A673 (cell line): ENCODE measurements around the gene DNAJC10. TPM values are rescaled to one million over a fixed set of nuclear protein-coding genes. Genes with fewer than 3 reads are reported as not detected.

ENCODE experiments used
- BruUV-seq: library from RNA; stranded (reverse); fragments of 400-500 nt; replicated peaks from 2 replicates; lab custom pipeline; 2021; lab: Mats Ljungman, UMichigan
- CTCF ChIA-PET: fragments of 300-600 bp; sonication (Branson Sonifier 250); formaldehyde crosslinking; loops from one replicate; lab custom pipeline; 2022; ENCODE audit warnings: antibody characterized with exemption; lab: Charles Lee
- POLR2A ChIA-PET: fragments of 300-600 bp; sonication (Branson Sonifier 250); formaldehyde crosslinking; loops from one replicate; lab custom pipeline; 2022; ENCODE audit warnings: antibody characterized with exemption; ENCODE audit not compliant: low non-redundant PET; lab: Charles Lee
- DNase-seq: peaks from one replicate; pipeline ENCODE4 v3.0.0-alpha.2; 2015; ENCODE audit warnings: low spot score
- H3K27ac ChIP-seq: fragments of 200-600 bp; sonication (generic); 2 replicates; pipeline ENCODE4 v1.5.1; 2016; ENCODE audit warnings: mixed run types, low read depth, mild to moderate bottlenecking, mixed read lengths, antibody characterized with exemption, low read length; ENCODE audit not compliant: poor library complexity, severe bottlenecking
- H3K27me3 ChIP-seq: fragments of 200-600 bp; sonication (generic); replicated peaks from 2 replicates; pipeline ENCODE4 v1.6.1; 2017; ENCODE audit warnings: mixed run types, low read depth, mild to moderate bottlenecking, mixed read lengths, antibody characterized with exemption, low read length; ENCODE audit not compliant: insufficient read depth, poor library complexity
- H3K36me3 ChIP-seq: fragments of 200-600 bp; sonication (generic); 2 replicates; pipeline ENCODE4 v1.6.1; 2016; ENCODE audit warnings: mixed run types, mild to moderate bottlenecking, mixed read lengths, antibody characterized with exemption, low read length; ENCODE audit not compliant: insufficient read depth, poor library complexity, severe bottlenecking
- H3K4me1 ChIP-seq: fragments of 200-600 bp; sonication (generic); 2 replicates; pipeline ENCODE4 v1.6.1; 2017; ENCODE audit warnings: mixed run types, mild to moderate bottlenecking, mixed read lengths, antibody characterized with exemption, low read length; ENCODE audit not compliant: insufficient read depth, poor library complexity, severe bottlenecking
- H3K4me3 ChIP-seq: fragments of 200-600 bp; sonication (generic); 2 replicates; pipeline ENCODE4 v1.5.1; 2016; ENCODE audit warnings: low read depth, mixed run types, mild to moderate bottlenecking, mixed read lengths, low read length; ENCODE audit not compliant: poor library complexity, severe bottlenecking
- H3K9me3 ChIP-seq: fragments of 200-600 bp; sonication (generic); 2 replicates; pipeline ENCODE4 v1.6.1; 2016; ENCODE audit warnings: mixed run types, low read depth, mild to moderate bottlenecking, mixed read lengths, antibody characterized with exemption, low read length; ENCODE audit not compliant: poor library complexity, severe bottlenecking
- EZH2 ChIP-seq: fragments of 200-600 bp; sonication (generic); IDR thresholded peaks from 2 replicates; pipeline ENCODE4 v1.6.1; 2017; ENCODE audit warnings: borderline replicate concordance, low read depth, mild to moderate bottlenecking, mixed read lengths, antibody characterized with exemption, low read length; ENCODE audit not compliant: poor library complexity, severe bottlenecking
- intact Hi-C: fragments of 100-400 bp; cut with micrococcal nuclease; formaldehyde crosslinking; loops from one replicate; pipeline ENCODE4 v1.10.0; 2022; ENCODE audit not compliant: unreplicated experiment
- total RNA-seq: library from RNA; stranded (reverse); gene quantifications from 2 replicates; pipeline ENCODE4 v1.2.3, GENCODE V29; 2021
- TF ChIP-seq, protein P1 (sequence below): fragments of 300-800, 200-600 bp; sonication (generic); conservative IDR thresholded peaks from 2 replicates; pipeline ENCODE4 v1.5.1; 2017; ENCODE audit warnings: low read depth, mild to moderate bottlenecking, antibody characterized with exemption, low read length, moderate library complexity, mixed read lengths

The DNAJC10 gene
- total RNA-seq, 1 experiment from 2014 or later: 101 TPM

DNA sequence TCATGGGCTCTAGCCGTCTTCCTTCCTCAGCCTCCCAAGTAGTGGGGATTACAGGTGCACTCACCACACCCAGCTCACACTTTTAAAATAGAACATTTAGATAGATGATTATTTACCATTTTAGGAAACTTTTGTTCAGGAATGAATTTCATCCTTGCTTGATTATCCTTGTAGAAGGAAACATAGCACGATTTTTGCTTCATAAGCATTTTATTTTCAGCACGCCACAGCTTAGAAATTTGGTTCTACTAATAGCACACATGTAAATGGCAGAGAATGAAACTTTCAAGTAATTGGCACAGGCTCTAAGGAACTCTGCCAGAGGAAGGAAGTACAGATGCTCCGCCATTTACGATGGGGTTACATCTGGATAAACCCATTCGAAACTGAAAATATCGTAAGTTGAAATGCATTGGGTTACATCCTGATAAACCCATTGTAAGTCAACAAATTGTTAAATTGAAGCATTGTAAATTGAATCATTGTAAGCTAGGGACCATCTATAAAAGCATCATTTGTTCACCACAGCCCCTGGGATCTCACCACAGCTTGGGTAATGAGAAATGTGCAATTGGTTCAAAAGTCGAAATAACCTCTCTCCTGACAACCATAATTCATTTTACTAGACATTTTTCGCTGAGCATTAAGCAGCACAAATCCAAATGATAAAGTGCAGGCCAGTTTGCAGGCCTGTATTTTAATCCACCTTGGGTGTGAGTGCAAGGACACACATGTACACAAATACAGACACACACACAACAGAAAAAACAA lies 117.2 kb downstream of the DNAJC10 start:
- Histone ChIP-seq H3K4me3 (no peak overlapping the region), H3K27me3 (no peaks in the 10 kb centered on the region), H3K9me3 (no peaks in the 10 kb centered on the region), H3K36me3 (no peaks in the 10 kb centered on the region), H3K4me1 (peaks cover 33% of the 10 kb centered on the region), H3K27ac (no peak overlapping the region)
- intact Hi-C loops: no loop called here
- DNase-seq: no peak
- BruUV-seq: no TSS peak
- POLR2A ChIA-PET: no interaction called here
- CTCF ChIA-PET: no interaction called here
- TF ChIP-seq, protein P1, sequence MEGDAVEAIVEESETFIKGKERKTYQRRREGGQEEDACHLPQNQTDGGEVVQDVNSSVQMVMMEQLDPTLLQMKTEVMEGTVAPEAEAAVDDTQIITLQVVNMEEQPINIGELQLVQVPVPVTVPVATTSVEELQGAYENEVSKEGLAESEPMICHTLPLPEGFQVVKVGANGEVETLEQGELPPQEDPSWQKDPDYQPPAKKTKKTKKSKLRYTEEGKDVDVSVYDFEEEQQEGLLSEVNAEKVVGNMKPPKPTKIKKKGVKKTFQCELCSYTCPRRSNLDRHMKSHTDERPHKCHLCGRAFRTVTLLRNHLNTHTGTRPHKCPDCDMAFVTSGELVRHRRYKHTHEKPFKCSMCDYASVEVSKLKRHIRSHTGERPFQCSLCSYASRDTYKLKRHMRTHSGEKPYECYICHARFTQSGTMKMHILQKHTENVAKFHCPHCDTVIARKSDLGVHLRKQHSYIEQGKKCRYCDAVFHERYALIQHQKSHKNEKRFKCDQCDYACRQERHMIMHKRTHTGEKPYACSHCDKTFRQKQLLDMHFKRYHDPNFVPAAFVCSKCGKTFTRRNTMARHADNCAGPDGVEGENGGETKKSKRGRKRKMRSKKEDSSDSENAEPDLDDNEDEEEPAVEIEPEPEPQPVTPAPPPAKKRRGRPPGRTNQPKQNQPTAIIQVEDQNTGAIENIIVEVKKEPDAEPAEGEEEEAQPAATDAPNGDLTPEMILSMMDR: no peak
- no peak for TF ChIP-seq EZH2

DNA sequence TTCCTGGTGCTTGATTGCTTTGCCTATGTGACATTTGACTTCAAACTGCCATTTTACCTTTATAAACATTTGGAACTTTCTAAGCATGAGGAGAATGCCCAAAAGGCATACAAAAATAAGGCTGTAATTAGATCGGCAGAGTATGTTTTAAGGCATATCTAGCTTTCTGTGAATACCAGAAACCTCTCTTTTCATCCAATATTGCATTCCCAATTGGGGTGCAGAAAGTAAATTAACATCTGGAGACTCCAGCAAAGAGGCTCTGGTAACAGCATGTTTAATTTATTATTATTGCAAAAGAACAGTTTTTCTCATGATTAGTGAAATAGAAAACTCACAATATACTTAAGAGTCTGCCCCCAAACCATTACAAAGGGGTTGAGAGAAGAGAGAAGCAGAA lies 118.2 kb downstream of the DNAJC10 start:
- no peaks in the 10 kb centered on the region for H3K9me3 ChIP-seq
- H3K4me3 ChIP-seq: no peak overlapping the region
- no peaks in the 10 kb centered on the region for H3K36me3 ChIP-seq
- ChIA-PET CTCF (no interaction called here), POLR2A (no interaction called here)
- BruUV-seq: no TSS peak
- H3K27me3 ChIP-seq: no peaks in the 10 kb centered on the region
- no peak for DNase-seq
- TF ChIP-seq, protein P1: no peak
- no peak for TF ChIP-seq EZH2
- intact Hi-C loops: no loop called here
- no peak overlapping the region for H3K27ac ChIP-seq
- peaks cover 33% of the 10 kb centered on the region for H3K4me1 ChIP-seq

DNA sequence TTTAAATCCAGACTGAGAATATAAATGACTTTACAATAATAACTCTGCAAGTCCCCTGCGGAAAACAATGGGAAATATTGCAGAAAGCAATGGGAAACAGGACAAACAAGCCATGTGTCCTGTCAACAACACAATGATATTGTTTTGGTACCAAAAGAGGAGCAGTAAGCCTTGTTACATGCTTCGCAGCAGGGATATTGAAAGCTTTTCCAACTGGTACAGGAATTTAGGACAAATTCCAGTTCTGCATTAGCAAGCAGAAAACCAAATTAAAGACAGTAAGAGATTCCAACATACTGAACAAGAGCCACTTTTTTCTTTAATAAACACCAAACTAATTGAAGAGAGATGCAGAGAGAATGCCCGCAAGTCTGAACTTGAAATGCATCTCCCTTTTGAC lies 120.4 kb downstream of the DNAJC10 start:
- H3K36me3 ChIP-seq: no peaks in the 10 kb centered on the region
- no TSS peak for BruUV-seq

More for the DNA sequence above, 120.4 kb downstream of the DNAJC10 start:
- no peak for DNase-seq
- H3K27ac ChIP-seq: no peak overlapping the region
- intact Hi-C loops: no loop called here
- H3K9me3 ChIP-seq: no peaks in the 10 kb centered on the region
- no peak overlapping the region for H3K4me3 ChIP-seq
- POLR2A ChIA-PET: interaction anchor here (0.7 kb wide), 1 partner anchor 20 kb away, joined by 3 read pairs; no protein-coding TSS in a partner anchor
- TF ChIP-seq, protein P1: no peak
- no peak for TF ChIP-seq EZH2
- CTCF ChIA-PET: no interaction called here
- H3K4me1 ChIP-seq: peaks cover 26% of the 10 kb centered on the region
- no peaks in the 10 kb centered on the region for H3K27me3 ChIP-seq

Other genes with a start within 250 kb of the DNAJC10 start
- gene FRZB, start 150.4 kb downstream of the DNAJC10 start, total RNA-seq: 1.8 and 3.6 TPM in 2 replicates